Cardiac muscle cell (in vitro differentiated cells and primary cell): ENCODE data around the gene ADGRG3. TPM values are rescaled to one million over a fixed set of nuclear protein-coding genes. Genes with fewer than 3 reads are reported as not detected.
A peak's percentile ranks its signal among the peaks of the same experiment; 100 is the strongest.

Experiments
- DNase-seq, 2 donors: peaks; one replicate each; pipeline versions ENCODE4 v3.0.0 to v3.0.0-alpha.2; 2010 to 2017; ENCODE audit warnings: low read depth in 1 of 2, low spot score in 1 of 2
- H3K27ac ChIP-seq: fragments of 200-600 bp; sonication (generic); 2 replicates; pipeline ENCODE4 v1.5.1; 2016
- H3K27me3 ChIP-seq: fragments of 200-600 bp; sonication (generic); 2 replicates; pipeline ENCODE4 v1.6.0; 2016; ENCODE audit warnings: control low read depth
- H3K36me3 ChIP-seq: fragments of 200-600 bp; sonication (generic); 2 replicates; pipeline ENCODE4 v1.5.1; 2016; ENCODE audit warnings: control low read depth
- H3K4me1 ChIP-seq: fragments of 200-600 bp; sonication (generic); 2 replicates; pipeline ENCODE4 v1.8.1; 2017; ENCODE audit warnings: low read depth, mild to moderate bottlenecking, mixed run types
- H3K4me3 ChIP-seq: fragments of 200-600 bp; sonication (generic); 2 replicates; pipeline ENCODE4 v1.5.1; 2016; ENCODE audit warnings: mild to moderate bottlenecking
- H3K9me3 ChIP-seq: fragments of 200-600 bp; sonication (generic); 2 replicates; pipeline ENCODE4 v1.5.1; 2017; ENCODE audit warnings: low read depth, mild to moderate bottlenecking, control low read depth
- polyA plus RNA-seq: library from polyadenylated mRNA; unstranded; fragments of >200 nt; fragmentation: Nextera tagmentation; extraction: Ambion mirVana; gene quantifications from 2 replicates; pipeline ENCODE4 v1.2.1, GENCODE V29; 2016
- total RNA-seq: library from RNA; depleted of rRNA; stranded (reverse); fragments of >200 nt; gene quantifications from 2 replicates; pipeline ENCODE4 v1.2.3, GENCODE V29; 2016
- TF ChIP-seq, protein P1 (sequence below): IDR thresholded peaks from 2 replicates; pipeline ENCODE4 v1.5.1; 2012; ENCODE audit warnings: low read depth, mild to moderate bottlenecking, low read length

Gene ADGRG3
- total and polyA plus RNA-seq, 2 experiments from 2014 or later = not detected

DNA sequence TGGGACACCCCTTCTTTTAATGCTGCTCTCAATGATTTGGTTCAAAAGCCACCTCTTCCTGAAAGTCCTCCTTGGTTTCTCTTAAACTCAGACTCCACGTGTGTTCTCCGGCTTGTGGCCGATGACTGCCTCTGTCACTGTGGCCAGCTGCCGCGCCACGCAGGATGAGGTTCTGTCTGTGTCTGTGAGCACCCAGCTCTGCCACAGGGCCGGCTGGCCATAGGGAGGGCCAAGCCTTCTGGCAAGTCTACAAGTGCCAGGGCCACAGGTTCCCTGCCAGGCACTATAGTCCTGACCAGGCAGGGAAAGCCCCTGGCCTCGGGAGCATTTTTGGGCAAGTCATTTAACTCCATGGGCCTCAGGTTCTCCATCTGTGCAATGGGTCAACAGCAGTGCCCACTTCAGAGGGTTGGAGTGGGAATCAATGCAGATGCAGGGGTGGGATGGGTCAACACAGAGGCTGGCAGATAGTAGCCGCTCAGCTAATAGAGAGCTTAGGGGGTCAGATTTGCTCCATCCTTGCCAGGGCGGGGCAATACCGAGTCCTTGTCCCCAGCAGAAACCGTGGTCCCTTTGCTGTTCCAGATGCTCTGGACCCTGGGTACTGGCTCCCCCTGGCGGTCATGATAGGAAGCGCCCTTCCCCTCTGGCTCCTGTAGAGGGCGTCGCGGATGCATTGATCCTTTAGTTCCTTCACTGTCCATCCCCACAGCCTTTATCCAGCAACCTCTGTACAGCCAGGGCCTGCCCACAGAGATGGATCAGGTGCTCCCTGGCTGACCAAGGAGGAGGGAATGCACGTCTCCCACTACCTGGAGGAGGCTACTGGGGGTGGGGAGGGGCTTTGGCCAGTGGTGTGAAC is 19.3 kb upstream of the ADGRG3 start:
- H3K4me3 ChIP-seq = no peak overlapping the region
- no peaks in the 10 kb centered on the region for H3K4me1 ChIP-seq
- no peaks in the 10 kb centered on the region for H3K27me3 ChIP-seq
- TF ChIP-seq, protein P1, sequence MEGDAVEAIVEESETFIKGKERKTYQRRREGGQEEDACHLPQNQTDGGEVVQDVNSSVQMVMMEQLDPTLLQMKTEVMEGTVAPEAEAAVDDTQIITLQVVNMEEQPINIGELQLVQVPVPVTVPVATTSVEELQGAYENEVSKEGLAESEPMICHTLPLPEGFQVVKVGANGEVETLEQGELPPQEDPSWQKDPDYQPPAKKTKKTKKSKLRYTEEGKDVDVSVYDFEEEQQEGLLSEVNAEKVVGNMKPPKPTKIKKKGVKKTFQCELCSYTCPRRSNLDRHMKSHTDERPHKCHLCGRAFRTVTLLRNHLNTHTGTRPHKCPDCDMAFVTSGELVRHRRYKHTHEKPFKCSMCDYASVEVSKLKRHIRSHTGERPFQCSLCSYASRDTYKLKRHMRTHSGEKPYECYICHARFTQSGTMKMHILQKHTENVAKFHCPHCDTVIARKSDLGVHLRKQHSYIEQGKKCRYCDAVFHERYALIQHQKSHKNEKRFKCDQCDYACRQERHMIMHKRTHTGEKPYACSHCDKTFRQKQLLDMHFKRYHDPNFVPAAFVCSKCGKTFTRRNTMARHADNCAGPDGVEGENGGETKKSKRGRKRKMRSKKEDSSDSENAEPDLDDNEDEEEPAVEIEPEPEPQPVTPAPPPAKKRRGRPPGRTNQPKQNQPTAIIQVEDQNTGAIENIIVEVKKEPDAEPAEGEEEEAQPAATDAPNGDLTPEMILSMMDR = peak; percentile 100
- H3K27ac ChIP-seq = no peak overlapping the region
- DNase-seq = peak; percentile 84 to 88
- no peaks in the 10 kb centered on the region for H3K36me3 ChIP-seq
- H3K9me3 ChIP-seq = no peaks in the 10 kb centered on the region

DNA sequence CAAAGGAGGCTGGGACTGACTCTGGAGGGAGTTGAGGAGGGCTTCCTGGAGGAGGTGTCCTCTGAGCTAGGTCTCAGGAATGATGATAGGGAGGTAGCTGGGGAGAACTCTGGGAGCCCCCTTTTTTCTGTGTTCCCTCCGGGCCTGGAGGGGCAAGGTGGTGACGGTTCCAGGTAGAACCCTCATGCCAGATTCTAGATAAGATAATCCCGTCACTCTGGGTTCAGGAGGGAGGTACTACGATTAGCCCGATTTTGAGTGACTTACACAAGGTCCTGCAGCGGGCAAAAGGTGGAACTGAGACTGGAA is 18.7 kb upstream of the ADGRG3 start:
- no peaks in the 10 kb centered on the region for H3K27me3 ChIP-seq
- H3K27ac ChIP-seq = no peak overlapping the region
- no peak for DNase-seq
- no peaks in the 10 kb centered on the region for H3K9me3 ChIP-seq
- H3K4me3 ChIP-seq = no peak overlapping the region
- TF ChIP-seq, protein P1 = no peak
- H3K36me3 ChIP-seq = no peaks in the 10 kb centered on the region
- H3K4me1 ChIP-seq = no peaks in the 10 kb centered on the region

DNA sequence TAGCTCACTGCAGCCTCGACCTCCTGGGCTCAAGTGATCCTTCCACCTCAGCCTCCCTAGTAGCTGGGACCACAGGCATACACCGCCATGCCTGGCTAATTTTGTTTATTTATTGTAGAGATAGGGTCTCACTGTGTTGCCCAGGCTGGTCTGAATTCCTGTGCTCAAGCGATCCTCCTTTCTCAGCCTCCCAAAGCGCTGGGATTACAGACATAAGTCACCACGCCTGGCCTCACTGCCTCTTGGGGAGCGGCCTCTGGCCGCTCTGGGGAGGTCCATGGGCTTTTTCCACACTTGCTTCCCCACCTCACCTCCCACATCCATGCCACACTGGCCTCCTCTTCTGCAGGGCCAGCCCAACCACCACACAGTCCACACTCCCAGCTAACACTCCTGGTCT is 18.3 kb upstream of the ADGRG3 start:
- Histone ChIP-seq H3K9me3 (no peaks in the 10 kb centered on the region), H3K4me3 (no peak overlapping the region), H3K27ac (no peak overlapping the region), H3K36me3 (no peaks in the 10 kb centered on the region), H3K27me3 (no peaks in the 10 kb centered on the region), H3K4me1 (no peaks in the 10 kb centered on the region)
- TF ChIP-seq, protein P1 = no peak
- no peak for DNase-seq

DNA sequence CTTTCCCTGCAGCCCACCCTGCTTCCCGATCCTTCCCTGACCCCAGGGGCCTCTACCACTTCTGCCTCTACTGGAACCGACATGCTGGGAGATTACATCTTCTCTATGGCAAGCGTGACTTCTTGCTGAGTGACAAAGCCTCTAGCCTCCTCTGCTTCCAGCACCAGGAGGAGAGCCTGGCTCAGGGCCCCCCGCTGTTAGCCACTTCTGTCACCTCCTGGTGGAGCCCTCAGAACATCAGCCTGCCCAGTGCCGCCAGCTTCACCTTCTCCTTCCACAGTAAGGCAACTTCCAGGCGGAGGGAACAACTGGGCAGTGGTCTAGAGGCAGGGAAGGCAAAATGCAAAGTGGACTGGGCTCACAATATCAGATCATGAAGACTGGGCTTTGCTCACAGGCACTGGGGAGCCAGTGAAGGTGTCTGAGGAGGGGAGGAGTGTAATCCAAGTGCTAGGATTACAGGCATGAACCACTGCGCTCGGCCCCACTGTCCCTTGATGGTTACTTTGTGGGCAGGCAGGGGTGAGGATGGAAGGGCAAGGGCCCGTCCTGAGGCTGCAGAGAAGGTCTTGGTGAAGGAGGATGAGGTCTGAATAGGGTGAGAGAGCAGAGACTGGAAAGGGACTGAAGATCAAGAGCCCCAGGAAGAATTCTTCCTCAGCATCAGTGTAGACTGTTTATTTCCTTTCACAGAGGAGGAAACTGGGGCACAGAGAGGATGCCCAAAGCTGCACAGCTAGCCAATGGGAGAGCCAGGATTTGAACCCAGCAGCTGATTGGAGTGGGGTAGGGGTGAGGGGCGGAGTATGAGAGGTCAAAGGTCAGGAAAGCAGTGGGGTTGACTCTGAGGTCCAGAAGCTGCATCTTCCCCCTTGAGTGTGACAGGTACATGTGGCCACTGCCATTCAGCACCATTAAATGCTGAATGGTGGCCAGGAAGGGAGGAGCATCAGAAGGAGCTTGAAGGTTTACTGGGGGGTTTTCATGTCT is 16.5 kb upstream of the ADGRG3 start:
- Histone ChIP-seq H3K27me3 (no peaks in the 10 kb centered on the region), H3K4me1 (no peaks in the 10 kb centered on the region), H3K4me3 (no peak overlapping the region), H3K36me3 (no peaks in the 10 kb centered on the region), H3K9me3 (no peaks in the 10 kb centered on the region), H3K27ac (no peak overlapping the region)
- TF ChIP-seq, protein P1 = no peak
- DNase-seq = peak in 1 of 2 donors; percentile 26

DNA sequence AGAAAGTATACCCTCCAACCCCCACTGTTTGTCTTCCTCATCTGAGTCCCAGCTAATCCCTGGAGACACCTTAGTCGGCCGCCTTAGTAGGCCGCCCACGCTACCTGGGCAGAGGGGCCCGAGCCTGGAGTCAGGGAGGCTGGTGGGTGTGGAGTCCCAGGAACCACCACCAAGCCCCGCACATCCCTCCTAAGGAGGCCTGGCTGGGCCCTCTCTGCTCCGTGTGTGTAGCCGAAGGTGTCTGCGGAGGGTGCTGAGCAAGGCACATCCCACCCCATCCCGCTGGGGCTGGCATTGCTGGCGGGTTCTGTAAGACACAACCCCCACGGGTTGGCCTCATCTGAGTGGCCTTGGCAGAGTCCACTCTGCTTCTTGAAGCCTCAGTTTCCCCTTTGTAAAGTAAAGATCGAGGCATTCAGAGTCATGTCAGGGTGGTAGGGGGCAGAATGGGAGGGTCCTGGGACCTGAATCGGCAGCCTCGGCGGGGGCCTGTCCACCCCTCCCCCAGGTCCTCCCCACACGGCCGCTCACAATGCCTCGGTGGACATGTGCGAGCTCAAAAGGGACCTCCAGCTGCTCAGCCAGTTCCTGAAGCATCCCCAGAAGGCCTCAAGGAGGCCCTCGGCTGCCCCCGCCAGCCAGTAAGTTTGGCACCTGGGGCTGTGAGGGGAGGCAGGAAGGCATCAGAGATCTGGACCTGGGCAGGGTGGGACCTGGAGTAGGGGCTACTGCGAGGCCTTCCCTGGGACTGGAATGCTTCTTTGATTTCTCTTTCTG is 15.2 kb upstream of the ADGRG3 start:
- no peak overlapping the region for H3K4me3 ChIP-seq
- no peaks in the 10 kb centered on the region for H3K4me1 ChIP-seq
- H3K9me3 ChIP-seq = no peaks in the 10 kb centered on the region
- H3K27me3 ChIP-seq = no peaks in the 10 kb centered on the region
- H3K36me3 ChIP-seq = no peaks in the 10 kb centered on the region
- no peak overlapping the region for H3K27ac ChIP-seq
- no peak for DNase-seq
- TF ChIP-seq, protein P1 = no peak
